IMR-90 (cell line): ENCODE data around the gene CAMTA2. TPM values are rescaled to one million over a fixed set of nuclear protein-coding genes. Genes with fewer than 3 reads are reported as not detected.

Source experiments
- ATAC-seq: fragments of 200-7000 bp; cut with Tn5 transposase; 2 replicates; pipeline ENCODE4 v1.9.1; 2020; ENCODE audit warnings: low read depth, mild to moderate bottlenecking, moderate library complexity
- BruUV-seq: library from RNA; stranded (reverse); fragments of 400-500 nt; replicated peaks from 2 replicates; lab custom pipeline; 2021; lab: Mats Ljungman, UMichigan
- CTCF ChIA-PET: fragments of 300-600 bp; formaldehyde crosslinking; extraction: SDS; loops from one replicate; lab custom pipeline; 2021; ENCODE audit warnings: antibody characterized with exemption; lab: Yijun Ruan, JAX
- POLR2A ChIA-PET: fragments of 300-600 bp; sonication (Branson Sonifier 250); formaldehyde crosslinking; loops from one replicate; lab custom pipeline; 2022; ENCODE audit warnings: antibody characterized with exemption; ENCODE audit not compliant: unreplicated experiment; lab: Charles Lee
- DNase-seq: peaks from one replicate; pipeline ENCODE4 v3.0.0; 2013
- H2AFZ ChIP-seq: replicated peaks from 2 replicates; pipeline ENCODE3; 2013; ENCODE audit warnings: low read length, mild to moderate bottlenecking; ENCODE audit not compliant: poor library complexity
- H2AK5ac ChIP-seq: 2 replicates; pipeline ENCODE4 v1.6.1; 2013; ENCODE audit warnings: low read depth, low read length, inconsistent platforms
- H2AK9ac ChIP-seq: replicated peaks from 2 replicates; pipeline ENCODE3; 2013; ENCODE audit warnings: mild to moderate bottlenecking, low read depth, low read length, moderate library complexity; ENCODE audit not compliant: poor library complexity
- H2BK120ac ChIP-seq: 2 replicates; pipeline ENCODE4 v1.6.1; 2013; ENCODE audit warnings: low read depth, low read length, inconsistent platforms
- H2BK15ac ChIP-seq: 3 replicates; pipeline ENCODE4 v1.6.1; 2013; ENCODE audit warnings: low read depth, low read length, inconsistent platforms
- H2BK20ac ChIP-seq: 2 replicates; pipeline ENCODE4 v1.6.1; 2013; ENCODE audit warnings: low read depth, mild to moderate bottlenecking, inconsistent platforms, low read length, moderate library complexity
- H2BK5ac ChIP-seq: 2 replicates; pipeline ENCODE4 v1.6.1; 2013; ENCODE audit warnings: mild to moderate bottlenecking, low read depth, low read length, inconsistent platforms; ENCODE audit not compliant: poor library complexity, severe bottlenecking
- H3K14ac ChIP-seq: replicated peaks from 2 replicates; pipeline ENCODE4 v1.6.1; 2013; ENCODE audit warnings: low read depth, low read length, inconsistent platforms
- H3K18ac ChIP-seq: 2 replicates; pipeline ENCODE4 v1.6.1; 2013; ENCODE audit warnings: low read depth, low read length, control low read depth
- H3K23ac ChIP-seq: 2 replicates; pipeline ENCODE4 v1.6.1; 2013; ENCODE audit warnings: low read depth, low read length, inconsistent platforms
- H3K27ac ChIP-seq: 2 replicates; pipeline ENCODE4 v1.5.1; 2013; ENCODE audit warnings: mild to moderate bottlenecking, control low read depth, low read length; ENCODE audit not compliant: insufficient read depth
- H3K27me3 ChIP-seq: 2 replicates; pipeline ENCODE4 v1.6.1; 2013; ENCODE audit warnings: low read length; ENCODE audit not compliant: control insufficient read depth, insufficient read depth
- H3K36me3 ChIP-seq: 2 replicates; pipeline ENCODE4 v1.6.1; 2013; ENCODE audit warnings: low read length, mixed read lengths; ENCODE audit not compliant: control insufficient read depth, insufficient read depth
- H3K4ac ChIP-seq: 2 replicates; pipeline ENCODE4 v1.6.1; 2013; ENCODE audit warnings: low read depth, low read length, inconsistent platforms
- H3K4me1 ChIP-seq: 2 replicates; pipeline ENCODE4 v1.6.1; 2013; ENCODE audit warnings: low read length, mixed read lengths; ENCODE audit not compliant: control insufficient read depth, insufficient read depth
- H3K4me2 ChIP-seq: 2 replicates; pipeline ENCODE4 v1.6.1; 2013; ENCODE audit warnings: low read depth, mild to moderate bottlenecking, control low read depth, low read length, moderate library complexity
- H3K4me3 ChIP-seq: 2 replicates; pipeline ENCODE4 v1.5.1; 2013; ENCODE audit warnings: low read depth, mild to moderate bottlenecking, control low read depth, low read length, moderate library complexity; ENCODE audit not compliant: insufficient read depth
- H3K56ac ChIP-seq: 2 replicates; pipeline ENCODE4 v1.6.1; 2013; ENCODE audit warnings: low read length, inconsistent platforms; ENCODE audit not compliant: insufficient read depth; ENCODE audit errors: extremely low read depth
- H3K79me1 ChIP-seq, 2 experiments: 2 replicates each; pipeline ENCODE4 v1.6.1; 2013; ENCODE audit warnings: low read length in 2 of 2, inconsistent platforms in 1 of 2, low read depth in 1 of 2
- H3K9ac ChIP-seq: 2 replicates; pipeline ENCODE4 v1.6.1; 2013; ENCODE audit warnings: low read depth, low read length, control low read depth
- H3K9me1 ChIP-seq: 2 replicates; pipeline ENCODE4 v1.6.1; 2013; ENCODE audit warnings: low read length, inconsistent platforms; ENCODE audit not compliant: insufficient read depth
- H3K9me3 ChIP-seq: 2 replicates; pipeline ENCODE4 v1.6.1; 2013; ENCODE audit warnings: low read length; ENCODE audit not compliant: control insufficient read depth, insufficient read depth
- H4K20me1 ChIP-seq: 2 replicates; pipeline ENCODE4 v1.6.1; 2013; ENCODE audit warnings: low read length, inconsistent platforms; ENCODE audit not compliant: insufficient read depth
- H4K5ac ChIP-seq: 2 replicates; pipeline ENCODE4 v1.6.1; 2013; ENCODE audit warnings: mild to moderate bottlenecking, low read depth, low read length, control low read depth
- H4K8ac ChIP-seq, 2 experiments: 2 replicates each; pipeline ENCODE4 v1.6.1; 2013; ENCODE audit warnings: low read depth in 2 of 2, low read length in 2 of 2, control low read depth in 1 of 2, inconsistent platforms in 1 of 2
- H4K91ac ChIP-seq: 2 replicates; pipeline ENCODE4 v1.6.1; 2013; ENCODE audit warnings: low read depth, low read length, inconsistent platforms; ENCODE audit not compliant: insufficient read depth
- BHLHE40 ChIP-seq: fragments of 150-350 bp; IDR thresholded peaks from 2 replicates; pipeline ENCODE4 v1.6.1; 2016; ENCODE audit warnings: mild to moderate bottlenecking, low read depth, low read length
- CHD1 ChIP-seq: IDR thresholded peaks from 2 replicates; pipeline ENCODE4 v1.6.1; 2012; ENCODE audit warnings: low read depth, low read length, improper control_type of control experiment
- ELK1 ChIP-seq: fragments of 150-350 bp; IDR thresholded peaks from 2 replicates; pipeline ENCODE4 v1.6.1; 2016; ENCODE audit warnings: low read depth, mild to moderate bottlenecking, low read length, moderate library complexity, borderline replicate concordance
- FOS ChIP-seq: fragments of 150-350 bp; IDR thresholded peaks from 2 replicates; pipeline ENCODE4 v1.6.1; 2016; ENCODE audit warnings: low read depth, low read length
- MAZ ChIP-seq: IDR thresholded peaks from 2 replicates; pipeline ENCODE4 v1.6.1; 2012; ENCODE audit warnings: low read depth, mild to moderate bottlenecking, low read length, improper control_type of control experiment, moderate library complexity, borderline replicate concordance
- NFE2L2 ChIP-seq: fragments of 150-350 bp; IDR thresholded peaks from 2 replicates; pipeline ENCODE4 v1.6.1; 2016; ENCODE audit warnings: low read depth, mild to moderate bottlenecking, low read length
- RCOR1 ChIP-seq: IDR thresholded peaks from 2 replicates; pipeline ENCODE4 v1.6.1; 2012; ENCODE audit warnings: mild to moderate bottlenecking, low read length, improper control_type of control experiment; ENCODE audit not compliant: insufficient replicate concordance
- SMC3 ChIP-seq: fragments of 150-350 bp; IDR thresholded peaks from 2 replicates; pipeline ENCODE4 v1.6.1; 2016; ENCODE audit warnings: low read depth, mild to moderate bottlenecking, antibody characterized with exemption, low read length, moderate library complexity
- USF2 ChIP-seq: fragments of 150-350 bp; IDR thresholded peaks from 2 replicates; pipeline ENCODE4 v1.6.1; 2017; ENCODE audit warnings: mild to moderate bottlenecking, antibody characterized with exemption, low read length, low read depth
- WGBS, 2 experiments: methylation state at CpG; one replicate each; pipeline versions ENCODE4 v1.1.5 to v1.1.7; 2013; ENCODE audit warnings: missing lambda C conversion rate in 2 of 2; ENCODE audit not compliant: insufficient read length in 1 of 2; ENCODE audit errors: extremely low coverage in 2 of 2; 5-methylcytosine and 5-hydroxymethylcytosine counted together
- dilution Hi-C: fragments of 300-500 bp; cut with HindIII; formaldehyde crosslinking; loops from one replicate; pipeline ENCODE4 v1.14.3; 2018; ENCODE audit warnings: low sequenced_read_pairs; ENCODE audit not compliant: unreplicated experiment
- in situ Hi-C: fragments of 300-500 bp; cut with MboI; formaldehyde crosslinking; loops from 3 replicates; pipeline ENCODE4 v1.14.3; 2019; ENCODE audit warnings: low sequenced_read_pairs, inconsistent platforms, mixed read lengths
- intact Hi-C: fragments of 100-400 bp; cut with micrococcal nuclease; formaldehyde crosslinking; loops from 2 replicates; pipeline ENCODE4 v1.10.0; 2022
- polyA plus RNA-seq, 3 experiments: library from polyadenylated mRNA; depleted of rRNA; stranded (reverse); fragments of >200 nt; gene quantifications; 2 replicates each; pipeline ENCODE4 v1.2.3, GENCODE V29; 2012; ENCODE audit warnings: low replicate concordance in 1 of 3
- total RNA-seq: library from RNA; depleted of rRNA; stranded (reverse); fragments of >200 nt; gene quantifications from 2 replicates; pipeline ENCODE4 v1.2.3, GENCODE V29; 2012

Gene CAMTA2
- total and polyA plus RNA-seq, 2 of the 4 experiments (the other 2 are of a cell fraction): 1.4 to 54.7 TPM

GRCh38 chr17:4974115-4974670, 13.3 kb downstream of the CAMTA2 start:
- H3K18ac ChIP-seq: no peak overlapping the region
- no peak overlapping the region for H2BK5ac ChIP-seq
- no peak for TF ChIP-seq CHD1
- TF ChIP-seq ELK1: no peak
- no peak for TF ChIP-seq FOS
- TF ChIP-seq MAZ: no peak
- TF ChIP-seq USF2: no peak
- no peak for TF ChIP-seq RCOR1
- no peak for TF ChIP-seq NFE2L2
- no peak for TF ChIP-seq BHLHE40
- TF ChIP-seq SMC3: no peak
- H3K27me3 ChIP-seq: no peaks in the 10 kb centered on the region
- H4K5ac ChIP-seq: no peak overlapping the region
- dilution Hi-C loops (no loop called here), in situ Hi-C loops (no loop called here), intact Hi-C loops (no loop called here)
- H3K4me2 ChIP-seq: no peak overlapping the region
- no peak overlapping the region for H2AK5ac ChIP-seq
- H3K14ac ChIP-seq: no peak overlapping the region
- no peak overlapping the region for H3K27ac ChIP-seq
- no peak overlapping the region for H2BK15ac ChIP-seq
- no peak overlapping the region for H4K91ac ChIP-seq
- H2AK9ac ChIP-seq: peak overlapping the region; percentile 17
- H3K4me3 ChIP-seq: no peak overlapping the region
- peaks cover 6% of the 10 kb centered on the region; the same call in 1 of the 2 replicates for H4K20me1 ChIP-seq
- no CpG with 5 or more reads among the region's 9 CpGs for WGBS, 2 experiments
- H2AFZ ChIP-seq: no peak overlapping the region
- no peaks in the 10 kb centered on the region for H3K9me3 ChIP-seq
- peaks cover 54% of the 10 kb centered on the region for H3K36me3 ChIP-seq
- CTCF ChIA-PET: no interaction called here
- POLR2A ChIA-PET: no interaction called here
- H3K9me1 ChIP-seq: peaks cover 29% of the 10 kb centered on the region
- H3K23ac ChIP-seq: no peak overlapping the region
- H2BK20ac ChIP-seq: no peak overlapping the region
- DNase-seq (no peak), ATAC-seq (no peak)
- no peak overlapping the region for H3K9ac ChIP-seq
- H3K4me1 ChIP-seq: peaks cover 10% of the 10 kb centered on the region
- peaks cover 10 to 54% of the 10 kb centered on the region in 2 experiments; a peak in 2 of 4 replicates for H3K79me1 ChIP-seq
- no peak overlapping the region for H3K4ac ChIP-seq
- H2BK120ac ChIP-seq: no peak overlapping the region
- BruUV-seq: no TSS peak
- H4K8ac ChIP-seq: no peak overlapping the region
- H3K56ac ChIP-seq: no peak overlapping the region
